NCI-H82 treated with DMSO at 0.1 percent for 48 hours (cell line): ENCODE data around the gene BCAR1.
"Not testable (repeated sequence)": the region's sequence is repeated elsewhere in the genome, so short reads cannot be mapped to it uniquely, and the experiment has no call there.

Source experiments
- DNase-seq: peaks from one replicate; lab custom pipeline; 2025; ENCODE audit not compliant: unreplicated experiment; lab: John Stamatoyannopoulos, UW

BCAR1 gene

DNA sequence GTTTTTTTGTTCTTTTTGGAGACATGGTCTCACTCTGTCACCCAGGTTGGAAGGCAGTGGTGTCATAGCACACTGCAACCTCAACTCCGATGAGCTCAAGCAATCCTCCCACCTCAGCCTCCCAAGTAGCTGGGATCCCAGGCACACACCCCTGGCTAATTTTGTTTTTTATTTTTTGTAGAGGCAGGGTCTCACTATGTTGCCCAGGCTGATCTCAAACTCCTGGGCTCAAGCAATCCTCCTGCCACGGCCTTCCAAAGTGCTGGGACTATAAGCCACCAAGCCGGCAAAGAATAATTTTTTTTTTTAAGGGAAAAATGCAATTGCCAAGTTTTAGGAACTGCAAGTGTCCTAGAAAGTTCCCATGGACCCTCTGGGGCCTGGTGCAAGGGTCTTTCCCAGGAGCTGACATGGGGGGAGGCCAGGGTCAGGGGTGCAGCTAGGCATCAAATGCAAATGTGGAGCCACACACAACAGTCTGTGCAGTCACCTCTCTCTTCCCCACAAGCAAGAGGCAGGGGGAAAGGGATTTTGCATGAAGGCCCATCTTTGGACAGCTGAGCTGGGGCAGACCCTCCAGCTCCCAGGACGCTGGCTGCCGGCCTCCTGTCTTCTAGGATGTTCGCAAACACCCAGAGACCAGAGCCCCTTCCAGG is 20.1 kb upstream of the BCAR1 start:
- no peak for DNase-seq

DNA sequence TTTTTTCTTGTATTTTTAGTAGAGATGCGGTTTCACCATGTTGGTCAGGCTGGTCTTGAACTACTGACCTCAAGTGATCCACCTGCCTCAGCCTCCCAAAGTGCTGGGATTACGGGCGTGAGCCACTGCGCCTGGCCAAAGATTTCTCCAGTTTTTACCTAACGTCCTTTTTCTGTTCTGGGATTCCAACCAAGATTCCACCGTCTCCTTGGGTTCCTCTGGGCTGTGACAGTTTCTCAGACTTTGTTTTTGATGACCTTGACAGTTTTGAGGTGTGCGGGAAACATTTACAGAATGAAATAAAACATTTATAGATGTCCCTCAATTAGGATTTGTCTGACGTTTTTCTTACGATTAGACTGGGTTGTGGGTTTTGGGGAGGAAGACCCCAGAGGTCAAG is 17.9 kb upstream of the BCAR1 start:
- not testable (repeated sequence) for DNase-seq

GRCh38 chr16:75267631-75268264 is 16.3 kb upstream of the BCAR1 start:
- no peak for DNase-seq

- no peak for DNase-seq
Measured at GRCh38 chr16:75266738-75267630, 15.6 kb upstream of the BCAR1 start.

- no peak for DNase-seq
Measured at GRCh38 chr16:75265911-75266701, 14.7 kb upstream of the BCAR1 start.

GRCh38 chr16:75264999-75265910 is 13.8 kb upstream of the BCAR1 start:
- DNase-seq, result no peak

DNA sequence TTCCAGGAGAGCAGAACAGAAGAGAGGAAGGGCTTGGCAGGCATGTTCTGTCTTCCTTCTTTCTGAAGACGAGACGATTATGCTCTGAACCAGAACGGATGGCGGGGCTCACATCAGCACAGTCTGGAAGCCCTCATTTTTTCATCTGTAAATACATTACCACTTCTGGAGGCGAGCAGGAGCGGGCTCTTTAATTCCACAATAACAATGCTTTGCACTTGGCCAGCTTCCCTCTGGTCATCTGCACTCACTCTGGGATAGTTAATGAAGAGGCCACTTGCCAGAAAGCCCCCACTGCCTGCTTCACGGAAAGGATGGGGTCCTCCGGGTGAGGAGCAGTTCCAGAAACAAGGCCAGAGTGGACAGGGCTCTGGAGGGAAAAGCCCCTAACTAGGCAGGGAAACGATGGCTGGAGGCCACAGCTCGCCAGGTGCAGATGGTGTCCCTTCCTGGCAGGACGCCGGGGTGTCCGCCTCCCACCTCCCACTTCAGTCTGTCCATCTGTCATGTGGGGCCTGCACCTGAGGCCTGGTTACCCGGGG is 13.1 kb upstream of the BCAR1 start:
- no peak for DNase-seq

DNA sequence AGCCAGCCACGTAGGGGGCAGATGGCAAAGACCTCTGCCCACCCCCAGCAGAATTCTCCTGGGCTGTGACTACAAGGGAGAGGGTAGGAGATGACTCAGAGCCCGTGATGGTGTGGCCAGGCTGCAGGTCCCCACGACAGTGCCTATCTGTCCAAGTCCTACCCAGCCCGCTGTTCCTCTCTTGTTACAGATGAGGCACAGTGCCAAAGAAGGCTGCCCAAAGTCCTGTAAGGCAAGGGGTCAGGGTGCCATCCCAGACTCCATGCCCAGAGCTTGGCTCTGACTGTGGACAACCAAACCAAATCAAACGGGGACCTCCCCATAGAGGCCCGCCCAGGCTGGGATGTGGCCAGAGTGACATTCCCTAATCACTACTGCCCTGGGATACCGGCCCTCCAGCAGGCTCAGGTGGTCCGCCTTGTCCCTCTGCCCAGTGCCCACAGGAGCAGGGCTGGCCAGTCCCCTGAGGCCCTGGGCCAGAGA is 12.6 kb upstream of the BCAR1 start:
- DNase-seq, result no peak

DNA sequence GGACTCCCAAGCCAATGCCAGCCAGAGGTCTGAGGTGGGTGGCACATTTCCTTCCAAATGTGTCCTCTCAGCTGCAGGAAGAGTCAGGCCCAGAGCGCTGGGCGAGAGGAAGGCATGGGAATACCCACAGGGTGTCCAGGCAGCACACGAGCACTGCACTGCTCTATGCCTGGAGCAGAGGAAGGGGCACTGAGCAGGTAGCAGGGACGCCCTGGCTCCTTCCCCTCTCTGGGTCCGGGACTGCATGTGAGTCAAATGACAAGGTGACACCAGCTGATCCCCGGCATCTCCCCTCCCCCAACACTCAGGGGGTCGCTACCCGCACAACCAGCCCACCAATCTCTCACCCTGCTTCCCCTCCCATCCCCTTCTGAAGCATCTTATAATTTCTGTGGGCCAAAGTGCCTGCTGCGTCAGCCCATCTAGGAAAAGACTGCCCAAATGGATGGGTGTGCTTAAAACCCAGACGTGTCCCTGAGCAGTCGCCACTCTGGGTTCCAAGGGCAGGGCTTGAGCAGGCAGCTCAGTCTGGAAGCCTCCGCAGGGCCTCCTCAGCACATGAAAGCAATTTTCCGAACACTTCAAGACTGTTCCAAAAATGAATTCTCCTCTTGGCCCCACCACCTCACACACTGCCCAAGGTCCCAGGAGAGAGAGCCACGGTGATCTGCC is 12.0 kb upstream of the BCAR1 start:
- no peak for DNase-seq

DNA sequence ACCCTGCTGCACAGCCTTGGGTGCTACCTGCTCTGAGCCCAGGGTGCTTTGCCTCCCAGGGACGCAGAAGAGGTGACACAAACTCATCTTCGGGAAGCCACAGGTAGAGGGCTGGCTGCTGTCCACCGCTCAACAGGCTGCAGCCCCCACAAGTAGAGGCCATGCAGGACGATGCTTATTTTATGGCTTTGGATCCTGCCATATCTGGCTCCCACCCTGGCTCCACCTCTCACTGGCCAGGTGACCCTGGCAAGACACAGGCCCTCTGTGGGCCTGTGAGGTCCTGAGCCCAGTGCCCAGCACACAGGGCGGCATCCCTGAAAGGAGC is 11.3 kb upstream of the BCAR1 start:
- DNase-seq, result no peak

GRCh38 chr16:75262104-75262799 is 10.8 kb upstream of the BCAR1 start:
- DNase-seq, result no peak

DNA sequence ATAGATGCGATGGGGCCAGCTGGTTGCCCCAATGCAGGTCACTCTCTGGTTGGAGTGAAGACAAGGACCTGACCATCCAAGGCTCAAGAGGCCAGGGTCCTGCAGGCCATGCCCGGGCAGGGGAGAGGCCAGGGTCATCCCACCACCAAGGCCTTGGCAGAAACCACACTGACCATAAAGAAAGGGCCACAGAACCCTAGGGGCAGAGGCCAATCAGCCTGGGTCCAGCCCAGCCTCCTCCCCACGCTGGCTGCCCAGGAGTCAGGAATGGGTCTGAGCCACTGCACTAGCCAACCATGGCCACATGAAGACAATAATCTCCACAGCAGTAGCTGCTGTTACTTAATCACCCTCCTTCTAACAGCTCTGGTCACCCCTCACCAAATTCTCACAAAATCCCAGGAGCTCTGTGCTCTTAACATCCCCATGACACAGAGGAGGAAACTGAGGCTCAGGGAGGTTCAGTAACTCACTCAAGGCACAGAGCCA is 10.2 kb upstream of the BCAR1 start:
- DNase-seq, result no peak

- DNase-seq, result peak; percentile 49
Measured at GRCh38 chr16:75260851-75261589, 9.6 kb upstream of the BCAR1 start.

DNA sequence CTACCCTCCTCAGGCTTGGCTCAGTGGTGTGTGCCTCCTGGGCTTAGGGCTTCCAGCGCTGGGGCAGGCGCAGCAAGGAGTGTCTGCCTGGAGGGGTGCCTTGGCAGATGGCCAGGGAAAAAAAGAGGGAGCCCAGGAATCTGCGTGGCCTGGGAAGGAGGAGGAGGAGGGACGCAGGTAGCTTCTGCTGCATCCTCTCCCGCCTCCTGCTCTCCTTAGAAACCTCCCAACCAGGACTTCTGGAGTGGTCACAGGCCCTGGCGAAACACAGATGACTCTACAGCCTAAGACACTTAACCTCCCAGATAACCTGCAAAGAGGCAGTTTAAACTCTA is 7.3 kb upstream of the BCAR1 start:
- no peak for DNase-seq

GRCh38 chr16:75257886-75258806 is 6.7 kb upstream of the BCAR1 start:
- no peak for DNase-seq

DNA sequence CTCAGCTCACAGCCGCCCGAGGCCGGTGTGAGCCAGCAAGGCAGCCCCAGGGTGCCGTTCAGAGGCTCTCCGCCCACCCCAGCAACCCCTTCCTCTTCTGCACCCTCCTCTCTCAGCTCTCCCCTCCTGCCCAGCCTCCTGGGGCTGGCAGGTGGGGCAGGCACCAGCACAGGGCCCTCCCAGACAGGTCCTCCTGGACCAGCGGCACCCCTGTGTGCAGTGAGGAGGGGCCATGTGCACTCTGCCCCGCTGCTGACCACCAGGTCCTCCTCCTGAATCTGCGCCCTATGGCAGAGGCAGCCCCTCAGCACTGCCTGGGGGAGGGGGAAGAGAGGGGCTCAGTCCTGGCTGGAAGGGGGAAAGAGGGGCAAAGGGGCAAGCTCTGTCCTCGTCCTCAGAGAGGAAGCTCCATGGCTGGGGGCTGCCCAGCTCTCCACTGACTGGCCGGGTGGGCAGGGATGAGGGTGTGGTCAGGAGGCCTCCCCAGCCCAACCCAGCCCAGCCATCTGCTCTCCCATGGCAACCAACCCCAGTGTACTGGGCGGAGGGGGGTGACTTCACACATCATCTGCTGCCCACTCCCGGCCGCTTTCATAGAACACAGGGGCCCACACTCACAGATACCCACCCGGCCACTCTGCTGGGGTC is 5.4 kb upstream of the BCAR1 start:
- peak; percentile 46 for DNase-seq
